DND-41 (cell line): Measurements from ENCODE around the gene PAQR4.

ENCODE experiments used
- EZH2 ChIP-seq: IDR thresholded peaks from 3 replicates; pipeline ENCODE4 v1.6.1; 2012; ENCODE audit warnings: borderline replicate concordance, low read depth, mild to moderate bottlenecking, moderate library complexity, low read length, inconsistent platforms; ENCODE audit not compliant: severe bottlenecking
- TF ChIP-seq, protein P1 (sequence below): IDR thresholded peaks from 2 replicates; pipeline ENCODE4 v1.5.1; 2012; ENCODE audit warnings: borderline replicate concordance, low read length, moderate library complexity, mild to moderate bottlenecking; ENCODE audit not compliant: poor library complexity, severe bottlenecking; ENCODE audit errors: extremely low read depth

DNA sequence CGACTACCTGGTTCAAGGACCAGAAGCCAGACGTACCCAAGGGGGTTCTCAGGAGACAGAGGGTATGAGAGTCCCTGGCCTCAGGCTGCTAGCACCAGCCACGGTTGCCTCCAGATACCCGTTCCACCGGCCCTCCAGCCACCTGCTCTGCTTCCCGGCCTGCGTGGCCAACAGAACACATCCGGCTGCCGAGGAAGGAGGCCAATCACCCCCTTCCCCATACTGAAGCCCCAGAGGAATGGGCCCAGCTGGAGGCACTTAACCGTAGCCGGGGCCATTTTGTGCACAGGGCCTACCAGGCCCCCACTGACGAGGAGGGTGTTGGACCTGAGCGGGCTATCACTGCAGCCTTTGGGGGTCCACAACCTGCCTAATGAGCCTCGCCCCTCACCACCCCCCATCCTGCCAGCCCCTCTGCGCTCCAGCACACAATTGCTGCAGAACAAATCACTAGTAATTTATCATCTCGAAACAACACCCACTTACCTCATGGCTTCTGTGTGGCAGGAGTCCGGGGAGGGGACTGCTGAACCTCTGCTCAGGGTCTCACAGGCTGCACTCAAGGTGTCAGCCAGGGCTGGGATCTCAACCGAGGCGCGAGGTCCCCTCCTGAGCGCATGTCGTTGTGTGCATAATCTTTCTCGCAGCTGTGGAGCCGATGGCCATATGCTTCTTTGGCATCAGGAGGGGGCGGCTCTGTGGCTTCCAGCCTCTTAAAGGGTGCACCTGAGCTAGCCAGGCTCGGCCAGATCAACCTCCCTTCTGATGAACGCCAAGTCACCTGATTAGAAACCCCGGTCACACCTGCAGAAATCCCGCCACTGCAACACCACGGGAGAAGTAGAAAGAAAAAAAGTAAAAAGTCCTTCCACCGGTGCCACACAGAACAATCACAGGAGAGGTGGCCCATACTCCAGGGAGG, 15.2 kb upstream of the PAQR4 start:
- TF ChIP-seq, protein P1, sequence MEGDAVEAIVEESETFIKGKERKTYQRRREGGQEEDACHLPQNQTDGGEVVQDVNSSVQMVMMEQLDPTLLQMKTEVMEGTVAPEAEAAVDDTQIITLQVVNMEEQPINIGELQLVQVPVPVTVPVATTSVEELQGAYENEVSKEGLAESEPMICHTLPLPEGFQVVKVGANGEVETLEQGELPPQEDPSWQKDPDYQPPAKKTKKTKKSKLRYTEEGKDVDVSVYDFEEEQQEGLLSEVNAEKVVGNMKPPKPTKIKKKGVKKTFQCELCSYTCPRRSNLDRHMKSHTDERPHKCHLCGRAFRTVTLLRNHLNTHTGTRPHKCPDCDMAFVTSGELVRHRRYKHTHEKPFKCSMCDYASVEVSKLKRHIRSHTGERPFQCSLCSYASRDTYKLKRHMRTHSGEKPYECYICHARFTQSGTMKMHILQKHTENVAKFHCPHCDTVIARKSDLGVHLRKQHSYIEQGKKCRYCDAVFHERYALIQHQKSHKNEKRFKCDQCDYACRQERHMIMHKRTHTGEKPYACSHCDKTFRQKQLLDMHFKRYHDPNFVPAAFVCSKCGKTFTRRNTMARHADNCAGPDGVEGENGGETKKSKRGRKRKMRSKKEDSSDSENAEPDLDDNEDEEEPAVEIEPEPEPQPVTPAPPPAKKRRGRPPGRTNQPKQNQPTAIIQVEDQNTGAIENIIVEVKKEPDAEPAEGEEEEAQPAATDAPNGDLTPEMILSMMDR = no peak
- no peak for TF ChIP-seq EZH2
